Measurements from ENCODE around the gene INPP5F. TPM values are rescaled to one million over a fixed set of nuclear protein-coding genes. Genes with fewer than 3 reads are reported as not detected.

The INPP5F gene
- total RNA-seq, 5 donors from 2014 or later (not counting 1 experiment from before 2014, with no cell fraction given) = 7.3 to 13.7 (median 9.8) TPM

DNA sequence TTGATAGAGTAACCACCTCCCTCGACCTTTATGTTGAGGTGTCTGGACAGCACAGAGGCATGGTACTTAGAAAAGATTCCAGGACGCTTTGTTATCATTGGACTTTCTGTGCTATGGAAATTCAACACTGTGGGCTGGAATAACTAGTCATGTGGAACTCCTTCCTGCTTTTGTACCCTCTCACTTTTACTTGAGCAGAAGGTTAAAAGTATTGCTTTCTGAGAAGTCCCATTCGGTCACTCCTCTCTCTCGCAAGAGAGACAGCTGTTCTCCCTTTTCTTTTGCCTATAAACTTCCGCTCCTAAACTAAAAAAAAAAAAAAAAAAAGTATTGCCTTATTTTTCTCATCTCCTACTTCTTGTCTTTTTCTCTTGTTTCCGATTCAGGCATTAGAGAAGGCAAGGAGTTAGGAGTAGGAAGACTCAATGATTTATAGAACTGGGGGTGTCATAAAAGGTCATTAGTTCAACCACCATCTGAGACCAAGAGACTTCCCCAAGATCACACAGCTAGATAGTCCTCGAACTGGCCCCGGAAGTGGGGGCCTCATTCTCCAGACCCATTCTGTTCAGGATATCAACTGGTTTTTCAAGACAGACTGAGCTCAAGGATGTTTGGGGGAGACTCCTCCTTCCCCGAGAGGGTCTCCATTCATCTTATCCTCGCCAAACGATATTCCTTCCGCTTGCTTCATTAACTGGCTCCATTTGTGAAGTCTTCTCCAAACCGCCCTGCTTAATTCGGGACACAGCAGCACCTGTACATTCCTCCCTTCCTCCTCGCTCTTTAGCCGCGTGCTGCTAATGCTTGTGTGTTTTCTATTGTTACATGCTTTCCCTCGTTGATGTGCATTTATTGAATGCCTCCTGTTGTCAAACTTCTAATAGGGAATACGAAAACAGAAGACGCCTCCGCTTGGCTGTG, 995 bp upstream of the INPP5F start:
- peak in 2 of 4 experiments; percentile 0 for ATAC-seq (replicated peaks in 1 of 4)
- H3K27ac ChIP-seq (ENCODE audit: low read length) = peak overlapping the region; percentile 52
- Mint-ChIP-seq H3K9me3 (no peaks in the 10 kb centered on the region), H3K4me1 (peaks cover 32 to 43% (median 34%) of the 10 kb centered on the region in 3 donors), H3K27me3 (no peaks in the 10 kb centered on the region), H3K36me3 (no peaks in the 10 kb centered on the region), H3K27ac (peak overlapping the region; percentile 45 to 74), H3K4me3 (peak overlapping the region; percentile 66 to 88 (median 80))
- no peaks in the 10 kb centered on the region for H3K9me3 ChIP-seq
- H3K36me3 ChIP-seq (ENCODE audit: control insufficient read depth in 2 of 2, extremely low read depth in 1 of 2, insufficient read depth in 1 of 2, low read length in 1 of 2) = no peaks in the 10 kb centered on the region
- H3K4me1 ChIP-seq (ENCODE audit: control insufficient read depth in 1 of 2, extremely low read depth in 1 of 2, insufficient read depth in 2 of 2, low read length in 2 of 2) = peaks cover 5 to 15% of the 10 kb centered on the region in 2 experiments
- WGBS (ENCODE audit: insufficient coverage) = 12% methylated on average over 8 of the region's 21 CpGs
- DNase-seq = peak in 5 of 35 experiments; percentile 1 to 25 (median 6)
- ChIA-PET CTCF (interaction anchor here in 1 of 2 donors (0.6 to 1.4 kb wide), 8 partner anchors 8 to 166 kb away, joined by 3 to 12 read pairs (median 4); partner anchors contain the start of gene BAG3), POLR2A (interaction anchor here (0.6 to 1.3 kb wide), 7 partner anchors 12 to 116 kb away, joined by 3 to 8 read pairs (median 4); no protein-coding TSS in a partner anchor)
- no peaks in the 10 kb centered on the region for H3K27me3 ChIP-seq (replicated peaks in 1 of 2; ENCODE audit: control insufficient read depth in 2 of 2, extremely low read depth in 1 of 2, insufficient read depth in 2 of 2, low read length in 1 of 2)
- peak overlapping the region; percentile 60 to 67 for H3K4me3 ChIP-seq (ENCODE audit: control insufficient read depth in 1 of 2, extremely low read depth in 1 of 2, low read length in 1 of 2)

DNA sequence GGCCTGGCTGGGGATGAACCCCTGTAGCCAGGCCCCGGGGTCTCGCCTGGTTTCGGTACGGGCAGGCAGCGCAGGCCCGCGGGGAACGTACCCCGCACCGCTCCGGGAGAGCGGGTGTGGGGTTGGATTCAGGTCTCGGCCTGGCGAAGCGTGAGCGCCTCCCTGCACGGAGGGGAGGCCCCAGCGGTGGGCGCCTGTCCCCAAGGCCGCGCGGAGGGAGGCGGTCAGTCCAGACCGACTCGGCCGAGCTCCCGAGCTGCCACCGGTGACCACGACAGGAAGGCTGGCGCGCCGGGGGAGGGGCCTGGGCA, 378 bp upstream of the INPP5F start:
- 1% methylated on average over 27 of the region's 32 CpGs for WGBS (ENCODE audit: insufficient coverage)
- Histone ChIP-seq H3K36me3 (ENCODE audit: control insufficient read depth in 2 of 2, extremely low read depth in 1 of 2, insufficient read depth in 1 of 2, low read length in 1 of 2) (no peaks in the 10 kb centered on the region), H3K27me3 (replicated peaks in 1 of 2; ENCODE audit: control insufficient read depth in 2 of 2, extremely low read depth in 1 of 2, insufficient read depth in 2 of 2, low read length in 1 of 2) (no peaks in the 10 kb centered on the region), H3K27ac (ENCODE audit: low read length) (peak overlapping the region; percentile 52), H3K4me1 (ENCODE audit: control insufficient read depth in 1 of 2, extremely low read depth in 1 of 2, insufficient read depth in 2 of 2, low read length in 2 of 2) (peaks cover 5 to 15% of the 10 kb centered on the region in 2 experiments), H3K9me3 (no peaks in the 10 kb centered on the region), H3K4me3 (ENCODE audit: control insufficient read depth in 1 of 2, extremely low read depth in 1 of 2, low read length in 1 of 2) (peak overlapping the region; percentile 60 to 67)
- H3K27me3 Mint-ChIP-seq = no peaks in the 10 kb centered on the region
- H3K9me3 Mint-ChIP-seq = no peaks in the 10 kb centered on the region
- peaks cover 32 to 43% (median 34%) of the 10 kb centered on the region in 3 donors for H3K4me1 Mint-ChIP-seq
- DNase-seq = peak in 1 of 35 experiments; percentile 1
- peak overlapping the region; percentile 48 to 74 for H3K27ac Mint-ChIP-seq
- ATAC-seq (replicated peaks in 1 of 4) = no peak
- peak overlapping the region; percentile 66 to 88 (median 80) for H3K4me3 Mint-ChIP-seq
- H3K36me3 Mint-ChIP-seq = no peaks in the 10 kb centered on the region
- CTCF ChIA-PET = interaction anchor here in 1 of 2 donors (0.9 to 1.4 kb wide), 6 partner anchors 9 to 166 kb away, joined by 3 to 12 read pairs (median 4); partner anchors contain the start of gene BAG3
- POLR2A ChIA-PET = interaction anchor here (0.6 to 1.3 kb wide), 7 partner anchors 12 to 147 kb away, joined by 3 to 8 read pairs (median 4); partner anchors contain the start of gene MCMBP (in 1 of the 2)

DNA sequence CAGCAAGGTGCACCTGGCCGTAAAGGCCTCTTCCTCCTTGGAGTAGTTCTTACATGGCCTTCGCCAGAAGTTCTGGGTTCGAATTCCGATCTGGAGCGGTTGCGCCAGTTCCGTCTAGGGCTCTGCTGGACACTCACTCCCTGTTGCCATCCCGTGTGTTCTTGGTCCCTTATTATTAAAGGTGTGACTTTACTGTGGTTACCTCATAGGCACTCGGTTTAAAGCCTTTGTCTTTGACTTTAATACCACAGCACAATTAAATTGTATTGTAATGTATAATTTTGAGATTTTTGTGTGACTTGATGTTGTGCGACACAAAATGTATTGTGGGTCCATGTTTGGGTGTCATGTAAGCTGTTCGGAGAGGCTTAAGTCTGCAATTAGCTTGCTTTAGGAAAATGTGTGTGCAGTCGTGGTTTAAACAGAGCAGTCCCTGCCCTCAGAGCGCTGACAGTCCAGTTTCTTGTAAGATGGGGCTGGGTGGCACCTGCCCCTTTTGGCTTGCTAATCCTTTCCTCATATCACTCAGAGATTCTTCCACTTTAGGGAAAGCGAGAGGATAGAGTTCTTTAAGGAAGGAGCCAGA, 919 bp downstream of the INPP5F start:
- H3K4me1 ChIP-seq (ENCODE audit: control insufficient read depth in 1 of 2, extremely low read depth in 1 of 2, insufficient read depth in 2 of 2, low read length in 2 of 2) = peaks cover 5 to 15% of the 10 kb centered on the region in 2 experiments
- peaks cover 32 to 43% (median 34%) of the 10 kb centered on the region in 3 donors for H3K4me1 Mint-ChIP-seq
- no peaks in the 10 kb centered on the region for H3K36me3 Mint-ChIP-seq
- no peaks in the 10 kb centered on the region for H3K27me3 ChIP-seq (replicated peaks in 1 of 2; ENCODE audit: control insufficient read depth in 2 of 2, extremely low read depth in 1 of 2, insufficient read depth in 2 of 2, low read length in 1 of 2)
- peak overlapping the region; percentile 85 to 90 (median 88) for H3K4me3 Mint-ChIP-seq
- peak overlapping the region; percentile 69 to 92 for H3K27ac Mint-ChIP-seq
- ChIA-PET CTCF (interaction anchor here in 1 of 2 donors (1.0 kb wide), 1 partner anchor 24 kb away, joined by 3 read pairs; no protein-coding TSS in a partner anchor), POLR2A (interaction anchor here (0.7 to 1.3 kb wide), 3 partner anchors 10 to 146 kb away, joined by 3 read pairs; partner anchors contain the start of gene MCMBP (in 1 of the 2))
- no peak overlapping the region for H3K27ac ChIP-seq (ENCODE audit: low read length)
- H3K9me3 Mint-ChIP-seq = no peaks in the 10 kb centered on the region
- no peaks in the 10 kb centered on the region for H3K36me3 ChIP-seq (ENCODE audit: control insufficient read depth in 2 of 2, extremely low read depth in 1 of 2, insufficient read depth in 1 of 2, low read length in 1 of 2)
- WGBS (ENCODE audit: insufficient coverage) = 95% methylated on average over 2 of the region's 14 CpGs
- no peak for ATAC-seq (replicated peaks in 1 of 4)
- peak overlapping the region; percentile 12 to 67 for H3K4me3 ChIP-seq (ENCODE audit: control insufficient read depth in 1 of 2, extremely low read depth in 1 of 2, low read length in 1 of 2)
- H3K27me3 Mint-ChIP-seq = no peaks in the 10 kb centered on the region
- no peaks in the 10 kb centered on the region for H3K9me3 ChIP-seq
- DNase-seq = peak in 1 of 35 experiments; percentile 11

DNA sequence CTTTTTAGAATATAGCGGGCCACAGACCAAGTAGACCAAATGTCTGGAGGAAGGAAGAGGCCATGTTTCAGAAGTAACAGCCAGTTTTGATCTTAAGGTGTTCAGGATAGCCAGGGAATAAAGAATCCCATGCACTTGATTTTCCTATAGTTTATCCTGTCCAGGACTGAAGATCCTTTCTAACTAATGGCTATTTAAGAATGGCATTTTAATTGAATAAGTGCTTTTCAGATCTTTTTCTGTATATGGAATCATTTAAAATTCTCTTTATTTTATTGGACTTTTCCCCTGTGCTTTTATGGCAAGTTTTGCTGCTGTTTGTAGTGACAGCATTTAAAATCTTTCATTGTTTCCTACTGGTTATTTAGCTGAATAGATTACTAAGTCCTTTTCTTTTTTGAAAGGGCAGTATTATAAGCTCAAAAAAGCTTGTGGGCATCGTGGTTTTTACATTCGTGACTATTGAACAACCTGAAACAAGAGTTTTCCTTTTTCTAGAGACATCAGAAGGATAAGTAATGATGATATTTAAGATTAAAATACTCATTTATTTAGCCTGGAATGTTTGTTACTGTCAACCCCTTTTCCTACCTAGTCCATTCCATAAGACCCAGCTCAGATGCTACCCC, 2.4 kb downstream of the INPP5F start:
- no peak overlapping the region for H3K27ac ChIP-seq (ENCODE audit: low read length)
- no peaks in the 10 kb centered on the region for H3K27me3 ChIP-seq (replicated peaks in 1 of 2; ENCODE audit: control insufficient read depth in 2 of 2, extremely low read depth in 1 of 2, insufficient read depth in 2 of 2, low read length in 1 of 2)
- Mint-ChIP-seq H3K36me3 (no peaks in the 10 kb centered on the region), H3K27ac (peak overlapping the region; percentile 60 to 92), H3K27me3 (no peaks in the 10 kb centered on the region), H3K9me3 (no peaks in the 10 kb centered on the region), H3K4me1 (peaks cover 35 to 45% (median 39%) of the 10 kb centered on the region in 3 donors), H3K4me3 (peak overlapping the region in 2 of 3 donors; percentile 85 to 88)
- no peak for DNase-seq
- no peak for ATAC-seq (replicated peaks in 1 of 4)
- H3K4me3 ChIP-seq (ENCODE audit: control insufficient read depth in 1 of 2, extremely low read depth in 1 of 2, low read length in 1 of 2) = no peak overlapping the region
- H3K36me3 ChIP-seq (ENCODE audit: control insufficient read depth in 2 of 2, extremely low read depth in 1 of 2, insufficient read depth in 1 of 2, low read length in 1 of 2) = no peaks in the 10 kb centered on the region
- ChIA-PET POLR2A (interaction anchor here (0.6 to 0.7 kb wide), 3 partner anchors 39 to 108 kb away, joined by 3 to 4 read pairs (median 3); no protein-coding TSS in a partner anchor), CTCF (interaction anchor here (0.6 kb wide), 3 partner anchors 10 to 689 kb away, joined by 3 to 8 read pairs (median 4); no protein-coding TSS in a partner anchor)
- H3K4me1 ChIP-seq (ENCODE audit: control insufficient read depth in 1 of 2, extremely low read depth in 1 of 2, insufficient read depth in 2 of 2, low read length in 2 of 2) = peaks cover 5 to 15% of the 10 kb centered on the region in 2 experiments
- H3K9me3 ChIP-seq = no peaks in the 10 kb centered on the region
- 90% methylated on average over 1 of the region's 3 CpGs for WGBS (ENCODE audit: insufficient coverage)

DNA sequence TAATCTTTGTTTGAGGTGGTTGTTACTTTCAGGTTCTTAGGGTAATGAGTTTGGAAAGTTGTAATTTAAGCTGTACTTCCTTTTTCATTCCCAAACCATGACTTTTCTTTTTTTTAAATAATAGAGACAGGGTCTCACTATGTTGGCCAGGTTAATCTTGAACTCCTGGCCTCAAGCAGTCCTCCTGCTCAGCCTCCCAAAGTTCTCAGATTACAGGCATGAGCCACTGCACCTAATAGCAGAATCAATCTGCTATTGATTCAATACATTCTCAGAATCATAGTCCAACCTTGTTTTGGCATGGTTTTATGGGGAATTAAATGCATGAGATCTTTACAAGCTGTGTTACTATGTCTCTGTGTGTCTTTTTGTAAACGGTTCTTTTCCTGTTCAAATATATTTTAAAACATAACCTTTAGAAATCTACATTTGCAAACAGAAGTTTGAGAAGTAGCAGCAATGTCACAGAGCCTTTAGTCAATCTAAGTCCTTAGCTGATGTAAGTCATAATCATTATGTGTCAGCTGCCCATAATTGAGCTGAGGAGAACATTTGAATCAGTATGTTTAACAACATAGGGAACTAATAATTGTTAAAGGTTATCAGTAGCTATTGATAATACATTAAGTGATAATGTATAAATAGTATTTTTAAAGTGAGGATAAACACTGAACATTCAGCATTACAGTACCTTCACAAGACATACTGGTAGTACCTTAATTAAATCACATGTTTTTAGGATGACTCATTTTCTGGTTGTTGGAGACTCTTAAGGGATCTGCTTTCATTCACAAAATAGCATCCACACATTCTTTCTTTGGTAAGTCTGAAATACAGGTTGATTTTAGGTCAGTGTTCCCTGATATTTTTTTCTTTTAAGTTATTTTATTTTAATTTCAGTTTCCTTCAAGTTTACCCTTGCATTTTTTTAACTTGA, 8.8 kb downstream of the INPP5F start:
- DNase-seq (no peak), ATAC-seq (replicated peaks in 1 of 4) (no peak)
- no peaks in the 10 kb centered on the region for H3K9me3 ChIP-seq
- H3K4me1 ChIP-seq (ENCODE audit: control insufficient read depth in 1 of 2, extremely low read depth in 1 of 2, insufficient read depth in 2 of 2, low read length in 2 of 2) = peaks cover 0 to 7% of the 10 kb centered on the region in 2 experiments
- Mint-ChIP-seq H3K9me3 (no peaks in the 10 kb centered on the region), H3K27ac (no peak overlapping the region), H3K27me3 (no peaks in the 10 kb centered on the region), H3K4me1 (peaks cover 25 to 36% (median 33%) of the 10 kb centered on the region in 3 donors), H3K36me3 (no peaks in the 10 kb centered on the region), H3K4me3 (no peak overlapping the region)
- no CpG with 5 or more reads among the region's 1 CpG for WGBS (ENCODE audit: insufficient coverage)
- H3K4me3 ChIP-seq (ENCODE audit: control insufficient read depth in 1 of 2, extremely low read depth in 1 of 2, low read length in 1 of 2) = no peak overlapping the region
- no peaks in the 10 kb centered on the region for H3K36me3 ChIP-seq (ENCODE audit: control insufficient read depth in 2 of 2, extremely low read depth in 1 of 2, insufficient read depth in 1 of 2, low read length in 1 of 2)
- H3K27me3 ChIP-seq (replicated peaks in 1 of 2; ENCODE audit: control insufficient read depth in 2 of 2, extremely low read depth in 1 of 2, insufficient read depth in 2 of 2, low read length in 1 of 2) = no peaks in the 10 kb centered on the region
- no peak overlapping the region for H3K27ac ChIP-seq (ENCODE audit: low read length)
- ChIA-PET POLR2A (no interaction called here), CTCF (interaction anchor here in 1 of 2 donors (1.3 kb wide), 1 partner anchor 16 kb away, joined by 3 read pairs; no protein-coding TSS in a partner anchor)

All from T-cell (primary cell).